Measurements from ENCODE around the gene PPFIBP1. TPM values are rescaled to one million over a fixed set of nuclear protein-coding genes. Genes with fewer than 3 reads are reported as not detected.

Gene PPFIBP1
- total RNA-seq, 2 donors from 2014 or later: 61.3 to 121 TPM

DNA sequence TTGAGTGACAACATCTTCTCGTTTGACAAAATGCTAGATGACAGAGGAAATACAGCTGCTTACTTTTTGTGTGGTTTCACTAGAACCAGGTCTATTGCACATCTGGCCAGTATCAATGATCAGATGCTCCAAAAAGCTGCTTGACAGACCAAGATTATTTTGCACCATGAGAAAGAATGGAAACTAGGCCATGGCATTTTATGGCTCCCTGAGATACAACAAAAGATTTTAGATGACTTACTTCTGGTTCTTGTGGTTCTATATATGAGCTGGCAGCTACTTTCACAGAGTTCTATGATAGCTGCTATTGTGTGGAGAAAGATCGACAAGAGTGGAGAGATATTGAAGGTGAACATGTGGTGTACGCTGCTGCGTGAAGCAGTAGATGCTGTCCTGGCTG is 25.9 kb upstream of the PPFIBP1 start:
- Histone ChIP-seq H3K27ac (no peak overlapping the region), H3K27me3 (replicated peaks; ENCODE audit: insufficient read depth) (no peaks in the 10 kb centered on the region), H3K9me3 (no peaks in the 10 kb centered on the region), H3K36me3 (no peaks in the 10 kb centered on the region), H3K4me1 (replicated peaks) (no peaks in the 10 kb centered on the region), H3K4me3 (no peak overlapping the region)
- 90% methylated on average over 4 of the region's 4 CpGs for WGBS
- DNase-seq (ENCODE audit: low spot score): no peak
- intact Hi-C loops (cut with DNase I): no loop called here
- TF ChIP-seq POLR2AphosphoS5 (IDR thresholded peaks at IDR 0.05) (no peak), CTCF (IDR thresholded peaks at IDR 0.05) (no peak)

- 89% methylated on average over 5 of the region's 5 CpGs for WGBS
- Histone ChIP-seq H3K4me1 (replicated peaks) (no peaks in the 10 kb centered on the region), H3K36me3 (no peaks in the 10 kb centered on the region), H3K4me3 (no peak overlapping the region), H3K9me3 (no peaks in the 10 kb centered on the region), H3K27me3 (replicated peaks; ENCODE audit: insufficient read depth) (no peaks in the 10 kb centered on the region), H3K27ac (no peak overlapping the region)
- no peak for DNase-seq (ENCODE audit: low spot score)
- TF ChIP-seq POLR2A (IDR thresholded peaks at IDR 0.05) (no peak), POLR2AphosphoS5 (IDR thresholded peaks at IDR 0.05) (no peak), CTCF (IDR thresholded peaks at IDR 0.05) (no peak)
- intact Hi-C loops (cut with DNase I): no loop called here
Observed at GRCh38 chr12:27498761-27499160, 25.2 kb upstream of the PPFIBP1 start.

GRCh38 chr12:27499377-27499776 is 24.6 kb upstream of the PPFIBP1 start:
- no peaks in the 10 kb centered on the region for H3K36me3 ChIP-seq
- H3K9me3 ChIP-seq: no peaks in the 10 kb centered on the region
- WGBS: 94% methylated on average over 3 of the region's 3 CpGs

DNA sequence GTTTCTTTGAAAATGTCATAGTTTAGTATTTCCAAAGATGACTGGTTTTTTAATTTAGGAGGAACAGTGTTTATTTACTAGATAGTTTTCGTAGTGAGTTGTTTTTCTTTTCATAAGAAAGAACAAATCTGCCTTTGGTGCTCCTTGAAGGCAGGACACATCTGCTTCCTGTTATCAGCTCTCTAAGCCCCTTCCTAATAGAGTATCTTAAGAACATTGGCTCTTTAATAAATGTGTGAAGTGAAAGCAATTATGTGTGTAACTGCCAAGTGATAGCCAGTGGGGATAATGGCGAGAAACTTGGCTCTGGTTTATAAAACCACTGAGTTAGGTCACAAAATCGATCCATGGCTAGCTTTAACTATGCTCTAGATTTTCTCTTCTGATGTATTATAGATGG is 23.5 kb upstream of the PPFIBP1 start:
- H3K9me3 ChIP-seq: no peaks in the 10 kb centered on the region

More at GRCh38 chr12:27499377-27499776, 24.6 kb upstream of the PPFIBP1 start:
- H3K27me3 ChIP-seq (replicated peaks; ENCODE audit: insufficient read depth): no peaks in the 10 kb centered on the region
- H3K4me3 ChIP-seq: no peak overlapping the region
- no peaks in the 10 kb centered on the region for H3K4me1 ChIP-seq (replicated peaks)
- DNase-seq (ENCODE audit: low spot score): no peak
- H3K27ac ChIP-seq: no peak overlapping the region
- TF ChIP-seq POLR2AphosphoS5 (IDR thresholded peaks at IDR 0.05) (no peak), CTCF (IDR thresholded peaks at IDR 0.05) (no peak), POLR2A (IDR thresholded peaks at IDR 0.05) (no peak)
- intact Hi-C loops (cut with DNase I): no loop called here

More for the DNA sequence above, 23.5 kb upstream of the PPFIBP1 start:
- TF ChIP-seq CTCF (IDR thresholded peaks at IDR 0.05) (no peak), POLR2A (IDR thresholded peaks at IDR 0.05) (no peak), POLR2AphosphoS5 (IDR thresholded peaks at IDR 0.05) (no peak)
- no peak for DNase-seq (ENCODE audit: low spot score)
- no peak overlapping the region for H3K4me3 ChIP-seq
- H3K4me1 ChIP-seq (replicated peaks): no peaks in the 10 kb centered on the region
- WGBS: 75% methylated on average over 3 of the region's 3 CpGs
- H3K27me3 ChIP-seq (replicated peaks; ENCODE audit: insufficient read depth): no peaks in the 10 kb centered on the region
- intact Hi-C loops (cut with DNase I): no loop called here
- no peak overlapping the region for H3K27ac ChIP-seq
- H3K36me3 ChIP-seq: no peaks in the 10 kb centered on the region

Measured in prostate gland (tissue), 2 donors.